MCF 10A (cell line): ENCODE results near the gene PLD1. TPM values are rescaled to one million over a fixed set of nuclear protein-coding genes. Genes with fewer than 3 reads are reported as not detected.

ENCODE experiments used
- BruUV-seq: library from RNA; stranded (reverse); fragments of 400-500 nt; replicated peaks from 2 replicates; lab custom pipeline; 2021; lab: Mats Ljungman, UMichigan
- CTCF ChIA-PET: fragments of 300-600 bp; sonication (Branson Sonifier 250); formaldehyde crosslinking; extraction: SDS; loops from one replicate; lab custom pipeline; 2021; ENCODE audit warnings: antibody characterized with exemption, inconsistent platforms; lab: Yijun Ruan, JAX
- POLR2A ChIA-PET: fragments of 300-600, 350-650 bp; sonication (Branson Sonifier 250); formaldehyde crosslinking; extraction: SDS; loops from one replicate; lab custom pipeline; 2020; ENCODE audit warnings: antibody characterized with exemption, inconsistent platforms; lab: Yijun Ruan, JAX
- DNase-seq: peaks from one replicate; pipeline ENCODE4 v3.0.0-alpha.2; 2018; ENCODE audit not compliant: unreplicated experiment
- H3K27ac Mint-ChIP-seq: one replicate; pipeline ENCODE4 v1.8.0; 2022; ENCODE audit warnings: mild to moderate bottlenecking, low read depth, mixed read lengths; ENCODE audit not compliant: unreplicated experiment
- H3K27me3 Mint-ChIP-seq: one replicate; pipeline ENCODE4 v1.8.0; 2022; ENCODE audit warnings: mixed read lengths; ENCODE audit not compliant: insufficient read depth, unreplicated experiment
- H3K36me3 Mint-ChIP-seq: one replicate; pipeline ENCODE4 v1.8.0; 2022; ENCODE audit warnings: mild to moderate bottlenecking, moderate library complexity, mixed read lengths; ENCODE audit not compliant: insufficient read depth, unreplicated experiment
- H3K4me1 Mint-ChIP-seq: one replicate; pipeline ENCODE4 v1.8.0; 2022; ENCODE audit warnings: mixed read lengths; ENCODE audit not compliant: insufficient read depth, unreplicated experiment
- H3K4me3 Mint-ChIP-seq: one replicate; pipeline ENCODE4 v1.8.0; 2022; ENCODE audit warnings: mild to moderate bottlenecking, moderate library complexity, mixed read lengths; ENCODE audit not compliant: unreplicated experiment
- H3K9me3 Mint-ChIP-seq: one replicate; pipeline ENCODE4 v1.8.0; 2022; ENCODE audit warnings: mixed read lengths; ENCODE audit not compliant: unreplicated experiment
- CTCF ChIP-seq: fragments of 200-600 bp; IDR thresholded peaks from one replicate; pipeline ENCODE4 v1.8.0; 2022; ENCODE audit warnings: antibody characterized with exemption, mild to moderate bottlenecking; ENCODE audit not compliant: unreplicated experiment
- intact Hi-C: fragments of 100-400 bp; cut with micrococcal nuclease; formaldehyde crosslinking; loops from 2 replicates; pipeline ENCODE4 v1.14.1; 2022
- total RNA-seq: library from RNA; stranded (reverse); gene quantifications from 2 replicates; pipeline ENCODE4 v1.2.3, GENCODE V29; 2022

The PLD1 gene
- total RNA-seq, 1 experiment from 2014 or later: 8.0 TPM

GRCh38 chr3:171649911-171650592 is 160.2 kb downstream of the PLD1 start:
- Mint-ChIP-seq H3K4me1 (peaks cover 8% of the 10 kb centered on the region), H3K36me3 (no peaks in the 10 kb centered on the region), H3K9me3 (no peaks in the 10 kb centered on the region), H3K27me3 (no peaks in the 10 kb centered on the region), H3K27ac (no peak overlapping the region), H3K4me3 (no peak overlapping the region)
- BruUV-seq: no TSS peak
- intact Hi-C loops: loop anchor here (5.0 kb wide), 1 partner anchor 387 kb away; the partner anchor contains the start of gene FNDC3B
- POLR2A ChIA-PET: interaction anchor here (0.7 to 2.0 kb wide), 4 partner anchors 51 to 182 kb away, joined by 3 to 8 read pairs (median 3); no protein-coding TSS in a partner anchor
- no peak for TF ChIP-seq CTCF
- CTCF ChIA-PET: interaction anchor here (0.5 to 9.1 kb wide), 7 partner anchors 9 to 1003 kb away, joined by 3 to 99 read pairs (median 8); no protein-coding TSS in a partner anchor
- DNase-seq: no peak

GRCh38 chr3:171649267-171649666 is 161.0 kb downstream of the PLD1 start:
- no peak for TF ChIP-seq CTCF
- CTCF ChIA-PET: interaction anchor here (1.7 to 9.1 kb wide), 5 partner anchors 9 to 185 kb away, joined by 5 to 99 read pairs (median 11); no protein-coding TSS in a partner anchor
- no peaks in the 10 kb centered on the region for H3K4me1 Mint-ChIP-seq
- no peak overlapping the region for H3K4me3 Mint-ChIP-seq
- intact Hi-C loops: loop anchor here (5.0 kb wide), 1 partner anchor 388 kb away; the partner anchor contains the start of gene FNDC3B
- no TSS peak for BruUV-seq
- no peak for DNase-seq
- no peaks in the 10 kb centered on the region for H3K9me3 Mint-ChIP-seq
- H3K27me3 Mint-ChIP-seq: no peaks in the 10 kb centered on the region
- POLR2A ChIA-PET: interaction anchor here (2.0 kb wide), 1 partner anchor 123 kb away, joined by 8 read pairs; no protein-coding TSS in a partner anchor
- H3K27ac Mint-ChIP-seq: no peak overlapping the region
- no peaks in the 10 kb centered on the region for H3K36me3 Mint-ChIP-seq

- no peak for TF ChIP-seq CTCF
- ChIA-PET CTCF (interaction anchor here (9.1 kb wide), 1 partner anchor 125 kb away, joined by 99 read pairs; no protein-coding TSS in a partner anchor), POLR2A (no interaction called here)
- intact Hi-C loops: loop anchor here (5.0 kb wide), 1 partner anchor 389 kb away; the partner anchor contains the start of gene FNDC3B
- H3K36me3 Mint-ChIP-seq: no peaks in the 10 kb centered on the region
- H3K4me3 Mint-ChIP-seq: no peak overlapping the region
- no peaks in the 10 kb centered on the region for H3K27me3 Mint-ChIP-seq
- no TSS peak for BruUV-seq
- H3K27ac Mint-ChIP-seq: no peak overlapping the region
- no peaks in the 10 kb centered on the region for H3K4me1 Mint-ChIP-seq
- no peaks in the 10 kb centered on the region for H3K9me3 Mint-ChIP-seq
- no peak for DNase-seq
Measured at GRCh38 chr3:171648069-171648468, 162.2 kb downstream of the PLD1 start.
